ENCODE data around the gene TTYH2. TPM values are rescaled to one million over a fixed set of nuclear protein-coding genes. Genes with fewer than 3 reads are reported as not detected.

Gene TTYH2
- total RNA-seq, 1 donor from 2014 or later: 12.4 TPM

- TF ChIP-seq CTCF (conservative IDR thresholded peaks at IDR 0.05): no peak
- Mint-ChIP-seq H3K4me1 (ENCODE audit: unreplicated experiment) (peaks cover 18% of the 10 kb centered on the region), H3K4me3 (no peak overlapping the region), H3K9me3 (no peaks in the 10 kb centered on the region), H3K27ac (no peak overlapping the region), H3K27me3 (peaks cover 22% of the 10 kb centered on the region), H3K36me3 (no peaks in the 10 kb centered on the region)
- no peak for DNase-seq (ENCODE audit: extremely low spot score, unreplicated experiment)
Measured at GRCh38 chr17:74217888-74218287, 4.5 kb downstream of the TTYH2 start.

DNA sequence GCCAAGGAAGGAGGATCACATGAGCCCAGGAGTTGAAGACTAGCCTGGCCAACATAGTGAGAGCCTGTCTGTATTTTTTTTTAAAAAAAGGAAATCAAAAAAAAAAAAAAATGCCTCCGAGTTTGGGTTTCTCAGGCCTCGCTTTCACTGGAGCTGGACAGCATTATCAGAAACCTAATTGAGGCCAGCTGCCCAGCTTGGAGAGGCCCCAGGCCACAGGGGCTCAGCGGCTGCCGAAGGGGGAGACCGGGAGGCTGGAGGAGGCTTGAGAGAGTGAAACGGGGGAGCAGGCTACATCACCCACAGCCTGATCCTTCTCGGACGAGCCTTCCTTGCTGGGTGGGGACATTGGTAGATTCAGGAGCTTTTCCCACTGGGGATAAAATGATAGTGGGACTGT is 5.1 kb downstream of the TTYH2 start:
- Mint-ChIP-seq H3K27ac (no peak overlapping the region), H3K36me3 (no peaks in the 10 kb centered on the region), H3K4me3 (no peak overlapping the region), H3K27me3 (peaks cover 19% of the 10 kb centered on the region), H3K9me3 (no peaks in the 10 kb centered on the region), H3K4me1 (ENCODE audit: unreplicated experiment) (peaks cover 15% of the 10 kb centered on the region)
- no peak for DNase-seq (ENCODE audit: extremely low spot score, unreplicated experiment)
- TF ChIP-seq CTCF (conservative IDR thresholded peaks at IDR 0.05): no peak

GRCh38 chr17:74219576-74220133 is 6.3 kb downstream of the TTYH2 start:
- H3K27ac Mint-ChIP-seq: peak overlapping the region; percentile 11
- H3K36me3 Mint-ChIP-seq: no peaks in the 10 kb centered on the region
- TF ChIP-seq CTCF (conservative IDR thresholded peaks at IDR 0.05): no peak
- DNase-seq (ENCODE audit: extremely low spot score, unreplicated experiment): no peak
- H3K4me3 Mint-ChIP-seq: no peak overlapping the region
- H3K27me3 Mint-ChIP-seq: peaks cover 13% of the 10 kb centered on the region
- peaks cover 15% of the 10 kb centered on the region for H3K4me1 Mint-ChIP-seq (ENCODE audit: unreplicated experiment)
- H3K9me3 Mint-ChIP-seq: no peaks in the 10 kb centered on the region

DNA sequence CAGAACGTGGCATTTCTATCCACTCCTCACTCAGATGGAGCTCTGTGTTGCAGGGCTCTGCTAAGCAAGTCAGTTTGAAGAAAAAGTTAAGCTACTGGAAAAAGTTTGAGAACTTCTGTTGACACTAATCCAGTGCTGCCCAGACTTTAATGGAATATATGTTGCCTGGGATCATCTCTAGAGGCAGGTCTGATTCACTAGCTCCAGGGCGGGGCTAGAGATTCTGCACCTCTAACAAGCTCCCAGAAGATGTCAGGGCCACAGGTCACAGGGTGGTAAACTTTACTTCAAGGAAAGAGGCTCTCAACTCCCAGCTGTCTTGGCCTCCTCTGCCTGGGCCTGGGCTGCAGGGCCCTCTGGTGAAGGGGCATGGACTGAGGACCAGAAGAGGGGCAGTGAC is 6.8 kb downstream of the TTYH2 start:
- no peak overlapping the region for H3K27ac Mint-ChIP-seq
- no peaks in the 10 kb centered on the region for H3K9me3 Mint-ChIP-seq
- DNase-seq (ENCODE audit: extremely low spot score, unreplicated experiment): no peak
- TF ChIP-seq CTCF (conservative IDR thresholded peaks at IDR 0.05): no peak
- peaks cover 10% of the 10 kb centered on the region for H3K27me3 Mint-ChIP-seq
- H3K36me3 Mint-ChIP-seq: no peaks in the 10 kb centered on the region
- H3K4me3 Mint-ChIP-seq: no peak overlapping the region
- H3K4me1 Mint-ChIP-seq (ENCODE audit: unreplicated experiment): peaks cover 15% of the 10 kb centered on the region

- Mint-ChIP-seq H3K9me3 (no peaks in the 10 kb centered on the region), H3K4me1 (ENCODE audit: unreplicated experiment) (peaks cover 22% of the 10 kb centered on the region), H3K4me3 (no peak overlapping the region), H3K36me3 (no peaks in the 10 kb centered on the region), H3K27me3 (peaks cover 12% of the 10 kb centered on the region), H3K27ac (no peak overlapping the region)
- no peak for TF ChIP-seq CTCF (conservative IDR thresholded peaks at IDR 0.05)
- no peak for DNase-seq (ENCODE audit: extremely low spot score, unreplicated experiment)
Measured at GRCh38 chr17:74220946-74221818, 7.8 kb downstream of the TTYH2 start.

All from type B pancreatic cell (in vitro differentiated cells).